SW 1271 (cell line): Measurements from ENCODE around the gene PLOD2.

Source experiments
- DNase-seq, 2 experiments: peaks; one replicate each; lab custom pipeline; 2025; lab: John Stamatoyannopoulos, UW

Gene PLOD2

DNA sequence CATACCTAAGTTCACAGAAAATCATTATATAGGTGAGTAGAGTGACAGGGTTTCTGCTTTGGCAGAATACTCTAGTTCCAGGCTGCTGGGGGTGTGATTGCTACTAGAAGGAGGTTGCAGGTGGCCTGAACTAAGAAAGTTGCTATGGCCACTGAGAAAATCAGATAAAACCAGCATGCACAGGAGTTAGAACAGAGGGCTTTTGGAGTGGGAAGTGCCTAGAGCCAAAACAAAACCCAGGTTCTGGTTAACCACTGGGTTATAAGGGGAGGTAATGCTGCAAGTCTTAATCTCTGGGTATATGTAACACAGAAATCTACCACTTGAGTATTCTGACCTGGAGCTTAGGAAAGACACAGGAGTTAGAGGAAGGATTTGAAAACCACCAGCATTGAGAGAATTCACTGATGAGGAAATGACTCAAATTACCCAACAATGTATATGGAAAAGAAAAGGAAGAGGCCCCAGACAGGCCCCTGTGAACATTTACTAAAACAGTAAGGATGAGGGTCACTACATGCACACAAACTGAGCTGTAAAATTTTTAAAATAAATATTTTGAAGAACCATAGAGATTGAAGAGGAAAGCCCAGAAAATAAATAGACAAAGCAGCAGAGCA is 60.0 kb downstream of the PLOD2 start:
- no peak for DNase-seq

DNA sequence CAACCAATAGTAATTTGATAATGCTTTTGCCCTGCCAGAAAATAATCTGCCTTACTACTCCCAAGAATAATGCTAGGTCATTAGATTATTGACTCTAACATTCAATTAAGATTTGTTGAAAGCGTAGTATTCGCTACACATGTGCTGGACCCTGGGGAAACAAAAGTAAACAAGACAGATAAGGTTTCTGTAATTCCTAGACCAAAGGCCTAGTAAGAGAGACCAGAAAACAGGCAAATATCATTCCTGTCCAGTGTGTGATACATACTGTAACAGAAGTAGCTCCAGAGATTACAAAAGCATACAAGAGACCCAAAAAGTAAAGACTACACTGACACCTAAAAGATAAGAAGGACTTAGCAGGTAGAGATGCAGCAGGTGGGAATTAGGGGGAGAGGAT is 60.8 kb downstream of the PLOD2 start:
- DNase-seq = no peak

DNA sequence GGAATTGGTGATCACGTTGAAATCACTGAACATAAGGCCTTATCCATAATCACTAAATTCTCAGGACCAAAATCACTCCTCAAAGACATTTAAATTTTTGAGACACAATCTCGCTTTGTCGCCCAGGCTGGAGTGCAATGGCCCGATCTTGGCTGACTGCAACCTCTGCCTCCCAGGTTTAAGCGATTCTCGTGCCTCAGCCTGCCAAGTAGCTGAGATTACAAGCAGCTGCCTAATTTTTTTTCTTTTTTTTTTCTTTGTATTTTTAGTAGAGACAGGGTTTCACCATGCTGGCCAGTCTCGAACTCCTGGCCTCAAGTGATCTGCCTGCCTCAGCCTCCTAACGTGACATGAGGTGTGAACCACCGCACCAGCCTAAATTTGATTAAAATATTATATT is 61.7 kb downstream of the PLOD2 start:
- DNase-seq = no peak

- DNase-seq = no peak
Measured at GRCh38 chr3:146093896-146094295, 67.1 kb downstream of the PLOD2 start.

DNA sequence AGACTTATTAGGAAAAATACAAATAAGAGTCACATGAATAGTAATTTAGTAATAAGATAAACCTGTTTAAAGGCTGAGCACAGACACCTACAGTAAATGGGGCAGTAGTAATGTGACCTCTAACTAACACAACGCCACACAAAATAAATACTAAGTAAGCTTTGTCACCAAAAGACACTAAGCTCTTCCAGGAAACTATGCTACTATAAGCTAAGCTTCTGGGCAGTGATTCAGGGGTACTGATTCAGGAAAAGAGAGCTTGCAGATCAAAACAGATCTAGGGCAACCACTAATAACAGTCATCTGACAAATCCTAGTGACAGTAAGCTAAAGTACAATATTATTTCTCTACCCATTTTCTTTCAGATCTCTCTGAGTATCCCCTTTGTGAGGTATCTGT is 68.8 kb downstream of the PLOD2 start:
- DNase-seq = no peak

DNA sequence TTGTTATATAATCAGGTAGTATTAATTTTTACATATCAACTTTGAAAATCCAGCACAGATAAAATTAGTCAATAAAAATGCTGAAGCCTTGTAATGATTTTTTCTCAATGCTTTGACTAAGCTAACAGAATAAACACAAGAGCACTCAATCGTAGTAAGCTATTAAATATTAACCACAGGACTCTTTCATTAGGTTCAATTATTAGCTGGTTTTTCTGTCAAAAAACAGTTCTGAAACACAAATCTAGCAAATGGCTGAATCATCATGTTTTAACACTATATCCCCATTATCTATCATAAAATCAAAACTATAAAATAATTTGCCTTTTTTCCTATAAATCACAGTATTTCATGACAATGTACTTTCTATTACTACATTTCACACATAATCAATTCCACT is 69.6 kb downstream of the PLOD2 start:
- no peak for DNase-seq

DNA sequence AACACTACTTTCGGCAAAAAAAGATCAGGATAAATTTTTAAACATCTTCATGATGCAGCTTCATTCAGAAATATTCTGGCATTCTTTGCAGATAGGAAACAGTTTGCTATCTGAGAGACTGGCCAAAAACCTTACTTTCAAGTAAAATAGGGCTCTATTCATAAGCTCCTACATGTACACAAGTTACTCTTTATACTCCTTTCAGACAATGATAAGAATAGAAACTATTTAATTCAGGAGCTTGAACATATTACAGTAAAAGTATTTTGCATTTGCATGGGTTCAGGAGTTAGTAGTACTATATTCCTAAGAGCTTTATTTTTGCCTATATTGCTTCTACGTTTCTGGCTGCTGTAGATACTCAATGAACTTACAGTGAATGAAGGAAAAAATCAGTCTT is 70.5 kb downstream of the PLOD2 start:
- no peak for DNase-seq

- DNase-seq = no peak
Measured at GRCh38 chr3:146088840-146089239, 72.1 kb downstream of the PLOD2 start.

GRCh38 chr3:146087116-146087515 is 73.9 kb downstream of the PLOD2 start:
- DNase-seq = no peak

DNA sequence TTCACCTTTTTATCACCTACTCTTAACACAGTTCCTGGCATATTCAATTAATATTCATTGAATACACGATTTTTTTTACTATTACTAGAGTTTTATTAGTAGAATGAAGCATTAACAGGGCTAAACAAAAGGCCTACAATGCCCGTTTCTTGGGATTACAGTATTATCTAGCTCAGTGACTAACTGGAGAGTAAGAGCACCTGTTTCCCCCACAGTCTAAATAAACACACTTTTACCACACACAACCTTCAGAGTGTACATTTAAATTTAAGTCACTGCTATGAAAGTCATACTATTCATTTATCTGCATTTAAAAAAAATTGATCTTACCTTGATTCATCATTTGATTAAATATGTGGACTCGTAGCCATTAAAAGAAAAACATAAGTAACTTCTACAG is 74.8 kb downstream of the PLOD2 start:
- DNase-seq = no peak

- DNase-seq = no peak
Measured at GRCh38 chr3:146085678-146086077, 75.3 kb downstream of the PLOD2 start.

DNA sequence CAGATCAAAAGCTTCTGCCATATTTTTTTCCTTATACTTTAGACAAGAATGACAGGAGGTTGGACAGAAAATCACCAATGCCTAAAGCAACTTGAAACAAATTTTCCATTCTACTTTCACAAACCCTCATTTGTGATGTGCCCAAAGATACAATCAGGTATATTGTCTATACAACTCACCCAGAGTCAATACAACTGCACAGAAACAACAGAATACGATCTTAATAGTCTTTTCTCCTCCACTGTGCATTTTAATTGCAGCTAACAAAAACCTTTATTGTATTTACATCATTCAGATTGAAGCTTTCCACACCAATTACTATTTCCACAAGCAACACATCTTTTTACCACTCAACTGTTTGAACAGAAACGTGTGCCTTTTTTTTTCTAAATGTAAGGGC is 80.4 kb downstream of the PLOD2 start:
- DNase-seq = no peak

DNA sequence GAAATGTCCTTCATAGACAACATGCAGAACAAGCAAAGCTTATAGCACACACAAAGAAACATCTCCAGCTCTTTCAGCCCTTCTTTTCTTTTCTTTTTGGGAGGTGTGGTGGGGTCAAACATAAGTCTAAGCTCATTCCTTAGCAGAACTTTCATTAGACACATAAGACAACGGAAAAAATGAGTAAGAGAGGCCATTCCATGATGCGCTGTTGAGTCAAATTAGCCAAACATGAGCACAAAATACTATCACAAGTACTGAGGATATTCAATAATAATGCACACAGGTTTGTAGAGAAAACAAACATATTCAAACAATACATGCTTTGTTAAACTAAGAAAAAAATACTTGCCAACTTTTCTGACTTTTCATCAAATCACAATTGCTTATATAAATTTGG is 83.0 kb downstream of the PLOD2 start:
- DNase-seq = no peak

- DNase-seq = no peak
Measured at GRCh38 chr3:146077181-146077580, 83.8 kb downstream of the PLOD2 start.

DNA sequence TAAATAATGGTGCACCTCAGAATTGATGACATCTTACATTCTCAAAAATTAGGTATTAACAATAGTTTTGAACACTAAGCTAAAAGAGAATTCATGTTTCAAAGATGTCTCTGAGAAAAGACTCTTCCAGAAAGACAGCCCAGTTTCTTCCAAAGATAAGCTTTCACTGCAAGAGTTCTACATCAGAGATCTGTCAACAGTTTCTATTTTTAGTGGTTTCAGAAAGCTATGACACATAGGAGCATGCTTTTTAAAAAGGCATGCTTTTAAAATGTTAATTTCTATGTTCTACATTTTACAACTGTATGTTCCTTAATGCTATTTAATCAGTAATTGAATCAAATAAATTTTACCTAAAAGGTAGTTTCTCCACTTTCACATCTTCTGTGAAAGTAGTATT is 88.2 kb downstream of the PLOD2 start:
- DNase-seq = no peak

GRCh38 chr3:146072061-146072460 is 88.9 kb downstream of the PLOD2 start:
- no peak for DNase-seq

DNA sequence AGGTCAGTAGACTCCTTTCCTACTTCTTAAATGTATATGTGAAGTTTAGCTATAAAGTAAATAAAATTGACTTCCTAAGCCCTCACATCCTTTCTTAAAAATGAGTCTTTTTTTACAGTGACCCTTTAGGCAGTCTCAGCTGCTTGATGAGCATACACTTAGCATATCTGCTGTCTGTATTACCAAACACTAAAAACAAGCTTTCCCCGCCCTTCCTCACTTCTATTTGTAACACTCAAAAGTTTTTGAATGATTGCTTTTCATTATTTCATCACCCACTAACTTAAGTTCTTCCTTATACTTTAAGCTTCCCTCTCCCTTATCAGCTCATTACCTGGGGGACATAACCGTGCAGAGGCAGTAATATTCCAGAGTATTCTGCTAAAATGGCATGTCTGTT is 89.4 kb downstream of the PLOD2 start:
- DNase-seq = no peak

DNA sequence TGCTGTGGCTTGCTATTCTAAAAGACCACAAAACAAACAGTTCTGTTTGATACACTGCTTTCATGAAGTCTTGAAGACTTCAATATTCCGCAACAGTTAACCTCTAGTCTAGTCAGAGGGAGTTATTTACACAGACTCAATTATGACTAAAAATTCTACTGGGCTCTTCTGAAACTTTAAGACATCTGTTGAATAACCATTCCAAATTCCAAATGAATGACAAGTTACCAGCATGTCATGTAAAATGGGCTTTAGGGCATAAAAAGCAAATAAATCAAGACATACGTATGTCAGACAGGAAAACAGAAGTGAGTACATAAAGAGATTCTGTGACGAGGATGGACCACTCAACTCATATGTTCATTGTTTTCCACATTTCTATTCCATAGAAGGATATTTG is 93.9 kb downstream of the PLOD2 start:
- DNase-seq = no peak

DNA sequence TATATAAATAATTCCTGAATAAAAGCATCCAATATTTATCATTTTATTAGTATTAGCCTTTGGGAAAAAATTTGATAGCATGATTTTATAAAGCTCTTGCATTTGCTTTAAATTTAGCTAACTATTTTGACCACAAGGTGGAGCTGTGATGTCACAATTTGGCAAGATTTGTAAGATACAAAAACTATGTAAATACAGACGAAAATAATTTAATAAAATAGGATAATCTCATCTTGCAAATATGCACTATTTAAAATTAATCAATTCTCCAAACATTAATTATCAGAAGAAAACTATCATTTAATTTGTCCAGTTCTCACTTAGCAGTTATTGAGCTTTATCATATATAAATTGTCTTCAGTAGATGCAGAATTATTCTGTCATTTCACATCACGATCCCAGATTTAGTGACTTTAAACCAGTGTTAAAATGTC is 95.4 kb downstream of the PLOD2 start:
- DNase-seq = peak in 1 of 2 experiments; percentile 43

DNA sequence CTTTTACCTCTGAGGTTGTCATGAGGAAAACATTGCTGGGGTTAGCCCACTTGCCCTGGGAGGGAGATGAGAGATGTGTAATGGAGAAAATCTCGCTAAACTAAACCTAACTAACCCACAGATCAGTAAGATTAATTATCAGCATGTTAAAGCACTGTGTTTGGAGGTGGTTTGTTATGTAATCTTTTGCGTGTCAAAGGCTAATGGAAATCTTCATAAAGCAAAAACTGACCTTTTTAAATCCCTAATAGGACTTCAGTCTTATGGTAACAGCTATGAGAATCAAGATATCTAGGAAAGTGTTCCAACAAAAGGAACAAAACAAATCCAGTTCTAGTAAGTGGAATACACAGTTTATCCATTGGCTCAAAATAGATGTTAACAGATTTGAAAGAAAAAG is 102.7 kb downstream of the PLOD2 start:
- no peak for DNase-seq

- DNase-seq = no peak
Measured at GRCh38 chr3:146052791-146053310, 108.1 kb downstream of the PLOD2 start.

- no peak for DNase-seq
Measured at GRCh38 chr3:146052056-146052790, 108.8 kb downstream of the PLOD2 start.

- DNase-seq = no peak
Measured at GRCh38 chr3:146050691-146051090, 110.3 kb downstream of the PLOD2 start.

DNA sequence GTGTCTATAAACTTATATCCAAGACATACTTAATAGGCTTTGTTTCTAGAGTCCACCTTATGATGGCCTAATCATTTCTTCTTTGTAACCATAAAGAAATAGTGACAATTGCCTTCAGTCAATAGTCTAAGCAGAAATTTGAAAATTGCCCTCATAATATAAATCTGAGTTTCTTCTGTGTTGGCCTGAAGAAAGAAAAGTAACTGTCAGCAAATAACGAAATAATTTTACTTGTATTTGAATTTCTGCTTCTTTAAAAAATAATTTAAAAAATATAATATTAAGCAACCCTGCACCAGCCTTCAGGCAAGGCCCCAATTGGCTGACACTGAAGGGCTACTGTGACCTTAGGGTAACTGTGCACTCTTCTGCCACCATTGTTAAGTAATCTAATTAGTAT is 113.5 kb downstream of the PLOD2 start:
- DNase-seq = no peak
